H1 (cell line): ENCODE results near the gene IL6ST. TPM values are rescaled to one million over a fixed set of nuclear protein-coding genes. Genes with fewer than 3 reads are reported as not detected.

Experiments
- CBX5 ChIP-seq: fragments of 300-800, 300-1000 bp; sonication (generic); IDR thresholded peaks from 2 replicates; pipeline ENCODE4 v1.7.1; 2016; ENCODE audit warnings: antibody characterized with exemption, low read length, low read depth
- JUND ChIP-seq: IDR thresholded peaks from 2 replicates; pipeline ENCODE4 v1.6.1; 2011; ENCODE audit warnings: mild to moderate bottlenecking, improper control_type of control experiment, low read length
- MAFK ChIP-seq: IDR thresholded peaks from 2 replicates; pipeline ENCODE4 v1.6.1; 2012; ENCODE audit warnings: low read depth, mild to moderate bottlenecking, improper control_type of control experiment, low read length
- RBBP5 ChIP-seq: IDR thresholded peaks from 2 replicates; pipeline ENCODE4 v1.7.1; 2012; ENCODE audit warnings: low read depth, mild to moderate bottlenecking, inconsistent platforms, low read length, moderate library complexity, borderline replicate concordance
- SP1 ChIP-seq: IDR thresholded peaks from 2 replicates; pipeline ENCODE4 v1.6.1; 2011; ENCODE audit warnings: low read depth, low read length
- polyA plus RNA-seq, 7 experiments: library from polyadenylated mRNA; depleted of rRNA in 3 of 7; stranded (reverse) in 5 of 7; unstranded in 2 of 7; fragments of >200 nt in 5 of 7; fragments of 200-250 nt in 2 of 7; gene quantifications; 1 replicate in 5 of 7; 2 replicates in 1 of 7; 4 replicates in 1 of 7; pipeline versions ENCODE4 v1.2.1 to v1.2.3, GENCODE V29; 2011 to 2013; ENCODE audit warnings: missing spikeins in 2 of 7, mixed read lengths in 2 of 7
- total RNA-seq: library from RNA; stranded (reverse); fragmentation: NEBNext Ultra II Directional; extraction: Animal tissue kit (Norgen Biotek cat#: 25700); gene quantifications from 2 replicates; pipeline ENCODE4 v1.2.1, GENCODE V29; 2021
- TF ChIP-seq, protein P1 (sequence below), 3 experiments: IDR thresholded peaks; 1 replicate in 2 of 3; 2 replicates in 1 of 3; pipeline versions ENCODE4 v1.5.1 to v1.6.1; 2011; ENCODE audit warnings: low read length in 3 of 3, mild to moderate bottlenecking in 3 of 3, inconsistent platforms in 2 of 3, low read depth in 1 of 3, moderate library complexity in 1 of 3; ENCODE audit not compliant: insufficient read depth in 1 of 3; ENCODE audit errors: control extremely low read depth in 1 of 3

Gene IL6ST
- total and polyA plus RNA-seq, 2 of the 8 experiments (the other 6 are each of a cell fraction or from before 2014, with no cell fraction given): 1.4 to 11.1 TPM

DNA sequence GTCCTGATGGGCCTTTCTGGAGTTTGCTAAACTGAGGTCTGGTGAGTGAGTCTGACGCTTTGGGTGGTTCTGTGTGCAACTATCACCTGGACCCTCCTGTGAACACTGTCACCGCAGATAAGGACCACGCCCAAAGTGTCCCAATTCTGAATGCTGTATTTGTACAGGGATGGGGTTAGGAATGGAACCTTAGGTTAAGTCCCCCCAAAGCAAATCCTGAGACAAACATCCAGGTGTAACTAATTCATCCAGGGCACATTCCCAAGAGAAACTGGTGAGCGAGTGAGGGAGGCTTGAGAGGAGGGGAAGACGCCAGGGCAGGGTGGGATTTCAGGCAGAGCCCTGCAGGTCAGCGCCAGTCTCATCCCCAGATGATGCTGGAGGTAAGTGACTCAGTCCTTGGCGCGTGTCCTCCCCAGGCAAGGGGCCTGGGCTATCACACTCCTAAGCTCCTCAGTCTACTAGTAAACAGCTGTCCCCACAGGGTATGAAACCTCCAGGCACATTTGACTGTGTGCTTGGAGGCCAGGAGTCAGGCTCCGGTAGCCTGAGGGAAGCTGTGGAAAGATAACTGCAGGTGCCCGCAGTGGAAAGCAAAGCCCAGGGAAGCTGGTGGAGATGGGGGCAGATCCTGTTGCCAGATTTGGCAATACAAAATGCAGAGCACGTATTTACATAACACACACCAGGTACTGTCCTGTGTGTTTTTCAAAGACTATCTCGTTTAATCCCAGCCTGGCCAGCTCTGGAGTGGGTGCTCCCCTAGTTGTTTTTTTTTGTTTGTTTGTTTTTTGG lies 66.7 kb downstream of the IL6ST start (continued):
- TF ChIP-seq, protein P1, sequence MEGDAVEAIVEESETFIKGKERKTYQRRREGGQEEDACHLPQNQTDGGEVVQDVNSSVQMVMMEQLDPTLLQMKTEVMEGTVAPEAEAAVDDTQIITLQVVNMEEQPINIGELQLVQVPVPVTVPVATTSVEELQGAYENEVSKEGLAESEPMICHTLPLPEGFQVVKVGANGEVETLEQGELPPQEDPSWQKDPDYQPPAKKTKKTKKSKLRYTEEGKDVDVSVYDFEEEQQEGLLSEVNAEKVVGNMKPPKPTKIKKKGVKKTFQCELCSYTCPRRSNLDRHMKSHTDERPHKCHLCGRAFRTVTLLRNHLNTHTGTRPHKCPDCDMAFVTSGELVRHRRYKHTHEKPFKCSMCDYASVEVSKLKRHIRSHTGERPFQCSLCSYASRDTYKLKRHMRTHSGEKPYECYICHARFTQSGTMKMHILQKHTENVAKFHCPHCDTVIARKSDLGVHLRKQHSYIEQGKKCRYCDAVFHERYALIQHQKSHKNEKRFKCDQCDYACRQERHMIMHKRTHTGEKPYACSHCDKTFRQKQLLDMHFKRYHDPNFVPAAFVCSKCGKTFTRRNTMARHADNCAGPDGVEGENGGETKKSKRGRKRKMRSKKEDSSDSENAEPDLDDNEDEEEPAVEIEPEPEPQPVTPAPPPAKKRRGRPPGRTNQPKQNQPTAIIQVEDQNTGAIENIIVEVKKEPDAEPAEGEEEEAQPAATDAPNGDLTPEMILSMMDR (IDR thresholded peaks at IDR 0.05; ENCODE audit: control extremely low read depth in 1 of 3, insufficient read depth in 1 of 3, low read depth in 1 of 3, low read length in 3 of 3): no peak
- TF ChIP-seq SP1 (no peak), MAFK (no peak), JUND (no peak), RBBP5 (no peak), CBX5 (no peak)
